ENCODE results near the gene TCN1.

DNA sequence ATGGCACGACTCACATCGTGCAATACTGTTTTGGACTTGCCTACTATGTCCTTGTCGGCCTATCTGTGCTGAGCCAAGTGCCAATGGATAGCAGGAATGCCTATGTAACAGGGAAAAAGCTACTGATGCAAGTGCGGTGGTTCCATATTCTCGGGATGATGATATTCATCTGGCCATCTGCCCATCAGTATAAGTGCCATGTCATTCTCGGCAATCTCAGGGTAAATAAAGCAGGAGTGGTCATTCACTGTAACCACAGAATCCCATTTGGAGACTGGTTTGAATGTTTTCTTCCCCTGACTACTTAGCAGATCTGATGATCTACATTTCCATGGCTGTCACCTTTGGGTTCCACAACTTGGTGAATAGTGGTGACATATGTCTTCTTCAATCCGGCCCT lies 32.4 kb upstream of the TCN1 start:
- TF ChIP-seq, protein P1, sequence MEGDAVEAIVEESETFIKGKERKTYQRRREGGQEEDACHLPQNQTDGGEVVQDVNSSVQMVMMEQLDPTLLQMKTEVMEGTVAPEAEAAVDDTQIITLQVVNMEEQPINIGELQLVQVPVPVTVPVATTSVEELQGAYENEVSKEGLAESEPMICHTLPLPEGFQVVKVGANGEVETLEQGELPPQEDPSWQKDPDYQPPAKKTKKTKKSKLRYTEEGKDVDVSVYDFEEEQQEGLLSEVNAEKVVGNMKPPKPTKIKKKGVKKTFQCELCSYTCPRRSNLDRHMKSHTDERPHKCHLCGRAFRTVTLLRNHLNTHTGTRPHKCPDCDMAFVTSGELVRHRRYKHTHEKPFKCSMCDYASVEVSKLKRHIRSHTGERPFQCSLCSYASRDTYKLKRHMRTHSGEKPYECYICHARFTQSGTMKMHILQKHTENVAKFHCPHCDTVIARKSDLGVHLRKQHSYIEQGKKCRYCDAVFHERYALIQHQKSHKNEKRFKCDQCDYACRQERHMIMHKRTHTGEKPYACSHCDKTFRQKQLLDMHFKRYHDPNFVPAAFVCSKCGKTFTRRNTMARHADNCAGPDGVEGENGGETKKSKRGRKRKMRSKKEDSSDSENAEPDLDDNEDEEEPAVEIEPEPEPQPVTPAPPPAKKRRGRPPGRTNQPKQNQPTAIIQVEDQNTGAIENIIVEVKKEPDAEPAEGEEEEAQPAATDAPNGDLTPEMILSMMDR (IDR thresholded peaks at IDR 0.05 in 2 of 3, conservative IDR thresholded peaks at IDR 0.05 in 1 of 3; ENCODE audit: borderline replicate concordance in 1 of 3, insufficient read depth in 1 of 3, low read depth in 2 of 3, low read length in 2 of 3), result no peak
- no peak for TF ChIP-seq ZFX (IDR thresholded peaks at IDR 0.05)
